Coronary artery (tissue), 2 donors: ENCODE results near the gene PCGF1.
A peak's percentile ranks its signal among the peaks of the same experiment; 100 is the strongest.

ENCODE experiments used
- DNase-seq: peaks from one replicate; pipeline ENCODE4 v3.0.0-alpha.2; 2017; ENCODE audit warnings: low spot score
- H3K27ac ChIP-seq, 2 donors: fragments of 200-600 bp; sonication (generic); one replicate each; pipeline ENCODE4 v1.5.1; 2016 to 2019
- H3K4me3 ChIP-seq: fragments of 200-600 bp; sonication (generic); 2 replicates; pipeline ENCODE4 v1.5.1; 2016; ENCODE audit warnings: mild to moderate bottlenecking, moderate library complexity
- CTCF ChIP-seq: fragments of 200-600 bp; sonication (generic); IDR thresholded peaks from one replicate; pipeline ENCODE4 v1.5.1; 2019; ENCODE audit warnings: antibody characterized with exemption

Gene PCGF1

GRCh38 chr2:74496997-74497776, 10.3 kb downstream of the PCGF1 start:
- H3K4me3 ChIP-seq: peak overlapping the region; percentile 65
- H3K27ac ChIP-seq: no peak overlapping the region
- TF ChIP-seq CTCF: no peak
- DNase-seq: no peak

- no peak for DNase-seq
- no peak overlapping the region for H3K4me3 ChIP-seq
- H3K27ac ChIP-seq: no peak overlapping the region
- TF ChIP-seq CTCF: no peak
Measured at GRCh38 chr2:74495440-74495839, 12.1 kb downstream of the PCGF1 start.

- no peak overlapping the region for H3K27ac ChIP-seq
- no peak for DNase-seq
- no peak for TF ChIP-seq CTCF
- H3K4me3 ChIP-seq: no peak overlapping the region
Measured at GRCh38 chr2:74493546-74493945, 13.9 kb downstream of the PCGF1 start.

GRCh38 chr2:74491648-74492544, 15.6 kb downstream of the PCGF1 start:
- TF ChIP-seq CTCF: no peak
- DNase-seq: no peak
- no peak overlapping the region for H3K27ac ChIP-seq
- H3K4me3 ChIP-seq: no peak overlapping the region

- Histone ChIP-seq H3K4me3 (no peak overlapping the region), H3K27ac (no peak overlapping the region)
- no peak for TF ChIP-seq CTCF
- DNase-seq: no peak
Measured at GRCh38 chr2:74489906-74490305, 17.6 kb downstream of the PCGF1 start.

- no peak for DNase-seq
- H3K4me3 ChIP-seq: no peak overlapping the region
- no peak for TF ChIP-seq CTCF
- H3K27ac ChIP-seq: no peak overlapping the region
Measured at GRCh38 chr2:74488643-74489481, 18.6 kb downstream of the PCGF1 start.
